ENCODE measurements around the gene GNGT2. TPM values are rescaled to one million over a fixed set of nuclear protein-coding genes. Genes with fewer than 3 reads are reported as not detected.

The GNGT2 gene
- polyA plus RNA-seq, 1 donor (not counting 4 experiments of a cell fraction or from before 2014, with no cell fraction given) = not detected

- DNase-seq (ENCODE audit: low read depth, low spot score) (no peak), FAIRE-seq (no peak)
- no peaks in the 10 kb centered on the region for H3K79me2 ChIP-seq (ENCODE audit: control insufficient read depth, insufficient read depth, low read length)
- H3K4me3 ChIP-seq (ENCODE audit: control insufficient read depth in 2 of 3, extremely low read depth in 1 of 3, insufficient read depth in 2 of 3, low read depth in 1 of 3, low read length in 3 of 3) = no peak overlapping the region
- H2AFZ ChIP-seq (ENCODE audit: control insufficient read depth, low read length) = no peak overlapping the region
- H3K9ac ChIP-seq (ENCODE audit: control insufficient read depth, extremely low read depth, insufficient read depth, low read length) = no peak overlapping the region
- H4K20me1 ChIP-seq (ENCODE audit: control insufficient read depth, extremely low read depth, insufficient read depth, low read length) = no peaks in the 10 kb centered on the region
- H3K27ac ChIP-seq (ENCODE audit: control insufficient read depth, insufficient read depth, low read length) = no peak overlapping the region
- peaks cover 4% of the 10 kb centered on the region for H3K27me3 ChIP-seq (ENCODE audit: control insufficient read depth, extremely low read depth, insufficient read depth, low read length)
- no peak overlapping the region for H3K4me2 ChIP-seq (ENCODE audit: control insufficient read depth, extremely low read depth, insufficient read depth, low read depth, low read length)
- H3K4me1 ChIP-seq (ENCODE audit: control insufficient read depth, extremely low read depth, insufficient read depth, low read length) = no peaks in the 10 kb centered on the region
- no peaks in the 10 kb centered on the region for H3K36me3 ChIP-seq (ENCODE audit: control insufficient read depth in 2 of 2, extremely low read depth in 1 of 2, insufficient read depth in 2 of 2, low read length in 2 of 2)
- dilution Hi-C loops (cut with MboI; ENCODE audit: extremely low pct_ligation_motif_present, low sequenced_read_pairs) = no loop called here
- TF ChIP-seq, protein P1, sequence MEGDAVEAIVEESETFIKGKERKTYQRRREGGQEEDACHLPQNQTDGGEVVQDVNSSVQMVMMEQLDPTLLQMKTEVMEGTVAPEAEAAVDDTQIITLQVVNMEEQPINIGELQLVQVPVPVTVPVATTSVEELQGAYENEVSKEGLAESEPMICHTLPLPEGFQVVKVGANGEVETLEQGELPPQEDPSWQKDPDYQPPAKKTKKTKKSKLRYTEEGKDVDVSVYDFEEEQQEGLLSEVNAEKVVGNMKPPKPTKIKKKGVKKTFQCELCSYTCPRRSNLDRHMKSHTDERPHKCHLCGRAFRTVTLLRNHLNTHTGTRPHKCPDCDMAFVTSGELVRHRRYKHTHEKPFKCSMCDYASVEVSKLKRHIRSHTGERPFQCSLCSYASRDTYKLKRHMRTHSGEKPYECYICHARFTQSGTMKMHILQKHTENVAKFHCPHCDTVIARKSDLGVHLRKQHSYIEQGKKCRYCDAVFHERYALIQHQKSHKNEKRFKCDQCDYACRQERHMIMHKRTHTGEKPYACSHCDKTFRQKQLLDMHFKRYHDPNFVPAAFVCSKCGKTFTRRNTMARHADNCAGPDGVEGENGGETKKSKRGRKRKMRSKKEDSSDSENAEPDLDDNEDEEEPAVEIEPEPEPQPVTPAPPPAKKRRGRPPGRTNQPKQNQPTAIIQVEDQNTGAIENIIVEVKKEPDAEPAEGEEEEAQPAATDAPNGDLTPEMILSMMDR (optimal IDR thresholded peaks at IDR 0.05 in 1 of 3, IDR thresholded peaks at IDR 0.05 in 1 of 3, conservative IDR thresholded peaks at IDR 0.05 in 1 of 3; ENCODE audit: extremely low read depth in 1 of 3, insufficient read depth in 2 of 3, low read length in 3 of 3) = no peak
- no peak for TF ChIP-seq EZH2 (IDR thresholded peaks at IDR 0.05; ENCODE audit: low read length)
- H3K9me3 ChIP-seq (ENCODE audit: control insufficient read depth, low read depth, low read length) = no peaks in the 10 kb centered on the region
- no peaks in the 10 kb centered on the region for H3K9me1 ChIP-seq (ENCODE audit: control insufficient read depth, extremely low read depth, insufficient read depth, low read length)
These were observed 37.6 kb upstream of the GNGT2 start for GRCh38 chr17:49247944-49248343.

- Histone ChIP-seq H3K27ac (ENCODE audit: control insufficient read depth, insufficient read depth, low read length) (no peak overlapping the region), H4K20me1 (ENCODE audit: control insufficient read depth, extremely low read depth, insufficient read depth, low read length) (no peaks in the 10 kb centered on the region), H3K4me1 (ENCODE audit: control insufficient read depth, extremely low read depth, insufficient read depth, low read length) (no peaks in the 10 kb centered on the region), H2AFZ (ENCODE audit: control insufficient read depth, low read length) (no peak overlapping the region), H3K79me2 (ENCODE audit: control insufficient read depth, insufficient read depth, low read length) (no peaks in the 10 kb centered on the region), H3K9me1 (ENCODE audit: control insufficient read depth, extremely low read depth, insufficient read depth, low read length) (no peaks in the 10 kb centered on the region), H3K36me3 (ENCODE audit: control insufficient read depth in 2 of 2, extremely low read depth in 1 of 2, insufficient read depth in 2 of 2, low read length in 2 of 2) (no peaks in the 10 kb centered on the region), H3K9ac (ENCODE audit: control insufficient read depth, extremely low read depth, insufficient read depth, low read length) (no peak overlapping the region), H3K27me3 (ENCODE audit: control insufficient read depth, extremely low read depth, insufficient read depth, low read length) (peaks cover 4% of the 10 kb centered on the region), H3K4me3 (ENCODE audit: control insufficient read depth in 2 of 3, extremely low read depth in 1 of 3, insufficient read depth in 2 of 3, low read depth in 1 of 3, low read length in 3 of 3) (no peak overlapping the region), H3K9me3 (ENCODE audit: control insufficient read depth, low read depth, low read length) (no peaks in the 10 kb centered on the region), H3K4me2 (ENCODE audit: control insufficient read depth, extremely low read depth, insufficient read depth, low read depth, low read length) (no peak overlapping the region)
- dilution Hi-C loops (cut with MboI; ENCODE audit: extremely low pct_ligation_motif_present, low sequenced_read_pairs) = no loop called here
- FAIRE-seq (no peak), DNase-seq (ENCODE audit: low read depth, low spot score) (no peak)
- TF ChIP-seq, protein P1 (optimal IDR thresholded peaks at IDR 0.05 in 1 of 3, IDR thresholded peaks at IDR 0.05 in 1 of 3, conservative IDR thresholded peaks at IDR 0.05 in 1 of 3; ENCODE audit: extremely low read depth in 1 of 3, insufficient read depth in 2 of 3, low read length in 3 of 3) = no peak
- no peak for TF ChIP-seq EZH2 (IDR thresholded peaks at IDR 0.05; ENCODE audit: low read length)
These were observed 34.5 kb upstream of the GNGT2 start for GRCh38 chr17:49244839-49245238.
